ENCODE data around the gene NR1D1. TPM values are rescaled to one million over a fixed set of nuclear protein-coding genes. Genes with fewer than 3 reads are reported as not detected.

Gene NR1D1
- total RNA-seq, 1 experiment from 2014 or later = 8.8 TPM

DNA sequence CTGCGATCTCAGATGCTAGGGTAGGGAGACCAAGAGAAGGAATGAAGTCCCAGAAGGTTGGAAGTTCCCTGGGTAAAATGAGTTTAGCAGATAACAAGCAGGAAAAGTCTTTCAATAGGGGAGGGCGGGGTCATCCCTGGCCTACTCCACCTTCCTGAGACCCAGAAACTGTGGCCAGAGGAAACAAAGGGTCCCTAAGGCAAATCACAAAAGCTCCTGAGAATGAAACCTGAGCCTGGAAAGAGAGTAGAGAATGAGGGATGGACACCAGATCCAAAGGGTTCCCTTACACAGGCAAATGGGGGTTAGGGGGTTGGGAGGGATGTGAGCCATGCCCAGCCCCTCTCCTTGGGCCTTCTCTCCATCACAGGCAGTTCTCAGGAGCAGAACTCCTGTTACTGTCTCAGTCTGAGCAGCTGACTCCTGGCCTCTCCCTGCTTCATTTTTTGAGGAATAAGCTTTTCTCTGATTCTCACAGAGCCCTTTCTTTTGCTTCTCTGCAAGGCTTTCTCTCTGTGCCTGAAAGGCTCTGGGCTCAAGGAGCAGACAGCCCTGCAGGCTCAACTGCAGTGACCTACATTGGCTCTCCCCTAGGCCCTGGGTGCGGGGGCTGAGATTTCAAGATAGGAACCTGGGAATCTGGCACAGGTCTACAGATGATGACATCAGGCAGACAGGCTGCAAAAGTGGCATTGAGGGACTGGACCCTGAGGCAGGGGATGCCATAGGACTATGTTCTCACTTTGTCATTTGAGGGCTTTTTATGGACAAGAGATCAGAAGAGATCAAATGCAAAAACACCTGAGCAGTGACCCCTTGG is 9.8 kb upstream of the NR1D1 start:
- CTCF ChIA-PET = interaction anchor here (0.5 to 1.6 kb wide), 7 partner anchors 12 to 67 kb away, joined by 5 to 8 read pairs (median 6); no protein-coding TSS in a partner anchor

DNA sequence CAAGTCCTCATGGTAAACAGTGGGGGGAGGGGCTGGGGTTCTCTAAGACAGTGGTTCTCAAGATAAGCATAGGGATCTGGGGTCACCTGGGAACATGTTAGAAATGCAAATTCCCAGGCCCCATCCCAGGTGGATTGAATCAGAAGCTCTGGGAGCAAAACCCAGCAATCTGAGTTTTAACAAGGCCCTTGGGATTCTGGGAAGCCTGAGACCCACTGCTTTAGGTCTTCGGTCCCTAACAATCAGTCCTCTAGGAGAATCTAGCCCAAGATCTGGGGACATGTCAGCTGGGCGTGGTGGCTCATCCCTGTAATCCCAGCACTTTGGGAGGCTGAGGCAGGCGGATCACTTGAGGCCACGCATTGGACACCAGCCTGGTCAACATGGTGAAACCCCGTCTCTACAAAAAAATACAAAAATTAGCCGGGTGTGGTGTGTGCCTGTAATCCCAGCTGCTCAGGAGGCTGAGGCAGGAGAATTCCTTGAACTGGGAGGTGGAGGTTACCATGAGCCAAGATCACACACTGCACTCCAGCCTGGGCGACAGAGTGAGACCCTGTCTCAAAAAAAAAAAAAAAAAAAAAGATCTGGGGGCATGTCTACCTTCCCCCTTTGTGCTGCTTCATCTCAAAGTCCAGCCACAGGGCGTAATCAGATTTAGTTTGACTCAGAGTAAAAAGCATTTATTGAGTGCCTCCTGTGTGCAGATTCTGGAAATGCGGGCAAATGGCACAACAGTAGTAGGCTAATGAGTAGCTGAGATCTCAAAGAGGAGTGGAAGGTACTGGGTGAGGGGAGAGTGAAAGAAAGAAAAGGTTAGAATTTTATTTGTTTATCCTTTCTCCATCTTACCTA is 8.8 kb upstream of the NR1D1 start:
- no peak overlapping the region for H3K27ac ChIP-seq (ENCODE audit: low read length)
- POLR2A ChIA-PET = interaction anchor here (0.6 to 0.7 kb wide), 2 partner anchors 220 to 244 kb away, joined by 3 to 16 read pairs; no protein-coding TSS in a partner anchor
- peaks cover 40% of the 10 kb centered on the region for H3K4me1 ChIP-seq (ENCODE audit: control insufficient read depth, insufficient read depth, low read length)
- in situ Hi-C loops (cut with HindIII; ENCODE audit: low pct_unique_long_range_greater_than_20kb, low sequenced_read_pairs) (no loop called here), intact Hi-C loops (cut with micrococcal nuclease; ENCODE audit: unreplicated experiment) (no loop called here)
- no peaks in the 10 kb centered on the region for H3K9me3 ChIP-seq (ENCODE audit: control insufficient read depth, insufficient read depth, low read depth, low read length)
- H3K4me3 ChIP-seq (ENCODE audit: low read depth in 2 of 2, low read length in 2 of 2) = no peak overlapping the region
- H3K27me3 ChIP-seq (ENCODE audit: control insufficient read depth, insufficient read depth, low read length) = no peaks in the 10 kb centered on the region
- ATAC-seq = no peak
- no peaks in the 10 kb centered on the region for H3K36me3 ChIP-seq (ENCODE audit: control insufficient read depth, insufficient read depth, low read length)
- no TSS peak for BruUV-seq (replicated peaks)
- DNase-seq (ENCODE audit: low read depth, low spot score) = no peak
- TF ChIP-seq, protein P1, sequence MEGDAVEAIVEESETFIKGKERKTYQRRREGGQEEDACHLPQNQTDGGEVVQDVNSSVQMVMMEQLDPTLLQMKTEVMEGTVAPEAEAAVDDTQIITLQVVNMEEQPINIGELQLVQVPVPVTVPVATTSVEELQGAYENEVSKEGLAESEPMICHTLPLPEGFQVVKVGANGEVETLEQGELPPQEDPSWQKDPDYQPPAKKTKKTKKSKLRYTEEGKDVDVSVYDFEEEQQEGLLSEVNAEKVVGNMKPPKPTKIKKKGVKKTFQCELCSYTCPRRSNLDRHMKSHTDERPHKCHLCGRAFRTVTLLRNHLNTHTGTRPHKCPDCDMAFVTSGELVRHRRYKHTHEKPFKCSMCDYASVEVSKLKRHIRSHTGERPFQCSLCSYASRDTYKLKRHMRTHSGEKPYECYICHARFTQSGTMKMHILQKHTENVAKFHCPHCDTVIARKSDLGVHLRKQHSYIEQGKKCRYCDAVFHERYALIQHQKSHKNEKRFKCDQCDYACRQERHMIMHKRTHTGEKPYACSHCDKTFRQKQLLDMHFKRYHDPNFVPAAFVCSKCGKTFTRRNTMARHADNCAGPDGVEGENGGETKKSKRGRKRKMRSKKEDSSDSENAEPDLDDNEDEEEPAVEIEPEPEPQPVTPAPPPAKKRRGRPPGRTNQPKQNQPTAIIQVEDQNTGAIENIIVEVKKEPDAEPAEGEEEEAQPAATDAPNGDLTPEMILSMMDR (IDR thresholded peaks at IDR 0.05) = no peak
- TF ChIP-seq, protein P2, sequence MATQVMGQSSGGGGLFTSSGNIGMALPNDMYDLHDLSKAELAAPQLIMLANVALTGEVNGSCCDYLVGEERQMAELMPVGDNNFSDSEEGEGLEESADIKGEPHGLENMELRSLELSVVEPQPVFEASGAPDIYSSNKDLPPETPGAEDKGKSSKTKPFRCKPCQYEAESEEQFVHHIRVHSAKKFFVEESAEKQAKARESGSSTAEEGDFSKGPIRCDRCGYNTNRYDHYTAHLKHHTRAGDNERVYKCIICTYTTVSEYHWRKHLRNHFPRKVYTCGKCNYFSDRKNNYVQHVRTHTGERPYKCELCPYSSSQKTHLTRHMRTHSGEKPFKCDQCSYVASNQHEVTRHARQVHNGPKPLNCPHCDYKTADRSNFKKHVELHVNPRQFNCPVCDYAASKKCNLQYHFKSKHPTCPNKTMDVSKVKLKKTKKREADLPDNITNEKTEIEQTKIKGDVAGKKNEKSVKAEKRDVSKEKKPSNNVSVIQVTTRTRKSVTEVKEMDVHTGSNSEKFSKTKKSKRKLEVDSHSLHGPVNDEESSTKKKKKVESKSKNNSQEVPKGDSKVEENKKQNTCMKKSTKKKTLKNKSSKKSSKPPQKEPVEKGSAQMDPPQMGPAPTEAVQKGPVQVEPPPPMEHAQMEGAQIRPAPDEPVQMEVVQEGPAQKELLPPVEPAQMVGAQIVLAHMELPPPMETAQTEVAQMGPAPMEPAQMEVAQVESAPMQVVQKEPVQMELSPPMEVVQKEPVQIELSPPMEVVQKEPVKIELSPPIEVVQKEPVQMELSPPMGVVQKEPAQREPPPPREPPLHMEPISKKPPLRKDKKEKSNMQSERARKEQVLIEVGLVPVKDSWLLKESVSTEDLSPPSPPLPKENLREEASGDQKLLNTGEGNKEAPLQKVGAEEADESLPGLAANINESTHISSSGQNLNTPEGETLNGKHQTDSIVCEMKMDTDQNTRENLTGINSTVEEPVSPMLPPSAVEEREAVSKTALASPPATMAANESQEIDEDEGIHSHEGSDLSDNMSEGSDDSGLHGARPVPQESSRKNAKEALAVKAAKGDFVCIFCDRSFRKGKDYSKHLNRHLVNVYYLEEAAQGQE (IDR thresholded peaks at IDR 0.05; ENCODE audit: insufficient read depth in 1 of 2, low read depth in 2 of 2, low read length in 1 of 2) = no peak
- TF ChIP-seq TCF7L2 (IDR thresholded peaks at IDR 0.05; ENCODE audit: low read depth, low read length) = no peak
- no peak for TF ChIP-seq SIN3A (IDR thresholded peaks at IDR 0.05; ENCODE audit: borderline replicate concordance, insufficient read depth, low read depth, low read length)
- TF ChIP-seq POLR2AphosphoS5 (IDR thresholded peaks at IDR 0.05; ENCODE audit: low read depth, low read length) = no peak
- CTCF ChIA-PET = interaction anchor here (0.5 to 0.8 kb wide), 8 partner anchors 11 to 109 kb away, joined by 4 to 8 read pairs (median 6); no protein-coding TSS in a partner anchor

More for the DNA sequence above, 9.8 kb upstream of the NR1D1 start:
- ATAC-seq = no peak
- no peaks in the 10 kb centered on the region for H3K36me3 ChIP-seq (ENCODE audit: control insufficient read depth, insufficient read depth, low read length)
- intact Hi-C loops (cut with micrococcal nuclease; ENCODE audit: unreplicated experiment) = loop anchor here (10.0 kb wide), 1 partner anchor 95 kb away; the partner anchor contains the start of gene CSF3
- H3K9me3 ChIP-seq (ENCODE audit: control insufficient read depth, insufficient read depth, low read depth, low read length) = no peaks in the 10 kb centered on the region
- POLR2A ChIA-PET = interaction anchor here (0.6 kb wide), 1 partner anchor 219 kb away, joined by 3 read pairs; no protein-coding TSS in a partner anchor
- H3K4me3 ChIP-seq (ENCODE audit: low read depth in 2 of 2, low read length in 2 of 2) = no peak overlapping the region
- no peaks in the 10 kb centered on the region for H3K27me3 ChIP-seq (ENCODE audit: control insufficient read depth, insufficient read depth, low read length)
- BruUV-seq (replicated peaks) = no TSS peak
- H3K27ac ChIP-seq (ENCODE audit: low read length) = no peak overlapping the region
- peaks cover 47% of the 10 kb centered on the region for H3K4me1 ChIP-seq (ENCODE audit: control insufficient read depth, insufficient read depth, low read length)
- TF ChIP-seq POLR2AphosphoS5 (IDR thresholded peaks at IDR 0.05; ENCODE audit: low read depth, low read length) (no peak), SIN3A (IDR thresholded peaks at IDR 0.05; ENCODE audit: borderline replicate concordance, insufficient read depth, low read depth, low read length) (no peak), TCF7L2 (IDR thresholded peaks at IDR 0.05; ENCODE audit: low read depth, low read length) (no peak)
- TF ChIP-seq, protein P1 (IDR thresholded peaks at IDR 0.05) = no peak
- TF ChIP-seq, protein P2 (IDR thresholded peaks at IDR 0.05; ENCODE audit: insufficient read depth in 1 of 2, low read depth in 2 of 2, low read length in 1 of 2) = no peak
- in situ Hi-C loops (cut with HindIII; ENCODE audit: low pct_unique_long_range_greater_than_20kb, low sequenced_read_pairs) = no loop called here
- no peak for DNase-seq (ENCODE audit: low read depth, low spot score)
